ENCODE results near the gene DIS3L2. TPM values are rescaled to one million over a fixed set of nuclear protein-coding genes. Genes with fewer than 3 reads are reported as not detected.

DIS3L2 gene
- total and polyA plus RNA-seq, 8 donors, result 13.0 to 24.0 (median 16.8) TPM

GRCh38 chr2:231977430-231977829 is 15.9 kb downstream of the DIS3L2 start:
- no peaks in the 10 kb centered on the region for H3K4me1 ChIP-seq
- FAIRE-seq, result no peak
- no peak overlapping the region for H3K27ac ChIP-seq
- no peaks in the 10 kb centered on the region for H3K36me3 ChIP-seq
- no peak overlapping the region for H3K4me3 ChIP-seq
- H3K27me3 ChIP-seq, result no peaks in the 10 kb centered on the region
- no peak for TF ChIP-seq CTCF (IDR thresholded peaks at IDR 0.05)
- DNase-seq, result no peak
- no peaks in the 10 kb centered on the region for H3K9me3 ChIP-seq
- intact Hi-C loops (cut with DNase I), result no loop called here
- WGBS, 2 donors, result 84 to 89% methylated on average over 2 of the region's 2 CpGs
- no peak for ATAC-seq

GRCh38 chr2:231984992-231985391 is 23.5 kb downstream of the DIS3L2 start:
- TF ChIP-seq CTCF (IDR thresholded peaks at IDR 0.05), result no peak
- Histone ChIP-seq H3K27ac (no peak overlapping the region), H3K4me1 (no peaks in the 10 kb centered on the region), H3K27me3 (no peaks in the 10 kb centered on the region), H3K36me3 (no peaks in the 10 kb centered on the region), H3K9me3 (no peaks in the 10 kb centered on the region), H3K4me3 (no peak overlapping the region)
- DNase-seq (no peak), FAIRE-seq (no peak), ATAC-seq (no peak)
- 0% methylated on average over 1 of the region's 1 CpG for WGBS, 2 donors
- intact Hi-C loops (cut with DNase I), result no loop called here

GRCh38 chr2:231985823-231986261 is 24.3 kb downstream of the DIS3L2 start:
- FAIRE-seq, result no peak
- Histone ChIP-seq H3K9me3 (no peaks in the 10 kb centered on the region), H3K4me3 (no peak overlapping the region), H3K27me3 (no peaks in the 10 kb centered on the region), H3K36me3 (no peaks in the 10 kb centered on the region), H3K4me1 (no peaks in the 10 kb centered on the region), H3K27ac (no peak overlapping the region)
- DNase-seq, result no peak
- no peak for TF ChIP-seq CTCF (IDR thresholded peaks at IDR 0.05)
- intact Hi-C loops (cut with DNase I), result no loop called here
- ATAC-seq, result no peak
- 88 to 93% methylated on average over 8 of the region's 8 CpGs for WGBS, 2 donors

- Histone ChIP-seq H3K36me3 (no peaks in the 10 kb centered on the region), H3K9me3 (no peaks in the 10 kb centered on the region), H3K27ac (no peak overlapping the region), H3K4me1 (no peaks in the 10 kb centered on the region), H3K27me3 (no peaks in the 10 kb centered on the region), H3K4me3 (no peak overlapping the region)
- 71 to 72% methylated on average over 5 of the region's 5 CpGs for WGBS, 2 donors
- no peak for DNase-seq
- no peak for ATAC-seq
- FAIRE-seq, result no peak
- intact Hi-C loops (cut with DNase I), result no loop called here
- no peak for TF ChIP-seq CTCF (IDR thresholded peaks at IDR 0.05)
Observed at GRCh38 chr2:231987124-231987727, 25.7 kb downstream of the DIS3L2 start.

GRCh38 chr2:231988179-231988866 is 26.8 kb downstream of the DIS3L2 start:
- no peak overlapping the region for H3K27ac ChIP-seq
- intact Hi-C loops (cut with DNase I), result no loop called here
- no peaks in the 10 kb centered on the region for H3K4me1 ChIP-seq
- no peak overlapping the region for H3K4me3 ChIP-seq
- no peak for FAIRE-seq
- 79 to 80% methylated on average over 8 of the region's 8 CpGs for WGBS, 2 donors
- no peak for TF ChIP-seq CTCF (IDR thresholded peaks at IDR 0.05)
- DNase-seq, result no peak
- no peaks in the 10 kb centered on the region for H3K27me3 ChIP-seq
- no peaks in the 10 kb centered on the region for H3K36me3 ChIP-seq
- ATAC-seq, result no peak
- H3K9me3 ChIP-seq, result no peaks in the 10 kb centered on the region

All from pancreas (tissue), 10 donors.